ENCODE measurements around the gene CROCC. TPM values are rescaled to one million over a fixed set of nuclear protein-coding genes. Genes with fewer than 3 reads are reported as not detected.

Gene CROCC
- total and polyA plus RNA-seq, 9 of the 15 experiments (the other 6 are each of a cell fraction or from before 2014, with no cell fraction given), result 0.17 to 15.4 (median 7.6) TPM

GRCh38 chr1:17013491-17014320, 92.0 kb downstream of the CROCC start:
- peak overlapping the region; percentile 74 for H2AFZ ChIP-seq (ENCODE audit: low read depth, low read length)
- H3K9ac ChIP-seq (ENCODE audit: insufficient read depth in 1 of 2, low read depth in 2 of 2, low read length in 2 of 2), result peak overlapping the region in 1 of 2 experiments; percentile 66; a peak in 1 of 4 replicates
- intact Hi-C loops (cut with micrococcal nuclease), result no loop called here
- no peaks in the 10 kb centered on the region for H4K20me1 ChIP-seq (replicated peaks; ENCODE audit: control insufficient read depth, insufficient read depth, low read length)
- no peaks in the 10 kb centered on the region for H3K9me1 ChIP-seq (ENCODE audit: control insufficient read depth, insufficient read depth, low read length)
- peaks cover 9% of the 10 kb centered on the region; the same call in 2 of the 3 replicates for H3K36me3 ChIP-seq (ENCODE audit: control insufficient read depth, insufficient read depth, low read length)
- H3K9me3 ChIP-seq (replicated peaks; ENCODE audit: control insufficient read depth, insufficient read depth, low read depth, low read length), result no peaks in the 10 kb centered on the region
- POLR2A ChIA-PET, result interaction anchor here (0.6 to 2.0 kb wide), 9 partner anchors 9 to 1752 kb away, joined by 3 to 9 read pairs (median 4); no protein-coding TSS in a partner anchor
- no TSS peak for BruUV-seq (replicated peaks)
- in situ Hi-C loops (cut with MboI), result no loop called here
- H3K27ac ChIP-seq (ENCODE audit: extremely low read depth, low read depth, low read length), result no peak overlapping the region
- ATAC-seq, result no peak
- peak in 3 of 4 experiments; percentile 30 to 58 (median 49) for DNase-seq (ENCODE audit: extremely low read depth in 1 of 4, low spot score in 3 of 4)
- H3K27me3 ChIP-seq (ENCODE audit: control insufficient read depth in 2 of 2, insufficient read depth in 2 of 2, low read length in 2 of 2), result no peaks in the 10 kb centered on the region
- no peak overlapping the region for H3K4me2 ChIP-seq (ENCODE audit: insufficient read depth, low read length)
- 29% methylated on average over 13 of the region's 13 CpGs for whole genome bisulfite sequencing (ENCODE audit: insufficient coverage, low coverage, missing lambda C conversion rate)
- H3K79me2 ChIP-seq (ENCODE audit: control insufficient read depth, insufficient read depth, low read length), result no peaks in the 10 kb centered on the region; the same call in 2 of the 3 replicates
- H3K4me1 ChIP-seq (replicated peaks in 1 of 2; ENCODE audit: control insufficient read depth in 2 of 2, insufficient read depth in 2 of 2, low read length in 2 of 2), result peaks cover 27 to 32% of the 10 kb centered on the region in 2 experiments
- CTCF ChIA-PET (ENCODE audit: low intra/inter-chr PET ratio), result interaction anchor here (0.6 kb wide), 1 partner anchor 393 kb away, joined by 4 read pairs; no protein-coding TSS in a partner anchor
- no peak overlapping the region for H3K4me3 ChIP-seq
- no peak for FAIRE-seq
- TF ChIP-seq CTBP1 (IDR thresholded peaks at IDR 0.05; ENCODE audit: borderline replicate concordance) (peak; percentile 64), BRF1 (IDR thresholded peaks at IDR 0.05; ENCODE audit: borderline replicate concordance, extremely low read depth, insufficient read length) (no peak), ZNF282 (CRISPR knock-in tag; IDR thresholded peaks at IDR 0.05) (no peak), E2F4 (CRISPR knock-in tag; IDR thresholded peaks at IDR 0.05; ENCODE audit: low read depth) (no peak), HDAC1 (IDR thresholded peaks at IDR 0.05) (0 out of 4 replicates have a peak, but pooled peaks of 1 of the 2 experiments have one; percentile 16), PML (IDR thresholded peaks at IDR 0.05; ENCODE audit: low read length) (0 out of 2 replicates have a peak, but pooled peaks have one; percentile 37), UBTF (IDR thresholded peaks at IDR 0.05; ENCODE audit: borderline replicate concordance in 1 of 2, low read depth in 2 of 2, low read length in 2 of 2) (peak; percentile 64 to 90; a peak in 2 of 4 replicates), SREBF2 (CRISPR knock-in tag; IDR thresholded peaks at IDR 0.05) (no peak), L3MBTL2 (IDR thresholded peaks at IDR 0.05) (0 out of 2 replicates have a peak, but pooled peaks have one; percentile 49), CREM (IDR thresholded peaks at IDR 0.05; ENCODE audit: low read depth) (peak; percentile 27; the same call in 1 of the 2 replicates), ZNF212 (CRISPR knock-in tag; IDR thresholded peaks at IDR 0.05) (no peak), BHLHE40 (IDR thresholded peaks at IDR 0.05; ENCODE audit: low read length) (peak; percentile 45; the same call in 1 of the 2 replicates), RBBP5 (IDR thresholded peaks at IDR 0.05; ENCODE audit: borderline replicate concordance, insufficient read depth, low read length, poor library complexity, severe bottlenecking) (peak; percentile 35), ZSCAN29 (IDR thresholded peaks at IDR 0.05) (no peak), GABPB1 (CRISPR knock-in tag; IDR thresholded peaks at IDR 0.05) (peak; percentile 28; the same call in 1 of the 2 replicates), ZNF232 (CRISPR knock-in tag; IDR thresholded peaks at IDR 0.05) (no peak), HINFP (tag; conservative IDR thresholded peaks at IDR 0.05; ENCODE audit: low read depth) (no peak)
